Activated CD8-positive, alpha-beta memory T cell treated with anti-CD3 and anti-CD28 coated beads, Interleukin-2, amount 50 U/mL, for 1 hour (primary cell): Measurements from ENCODE around the gene MAZ.
A peak's percentile ranks its signal among the peaks of the same experiment; 100 is the strongest.
"Not testable (repeated sequence)": the region's sequence is repeated elsewhere in the genome, so short reads cannot be mapped to it uniquely, and the experiment has no call there.

Source experiments
- DNase-seq: peaks from one replicate; pipeline ENCODE4 v3.0.0-alpha.2; 2020; ENCODE audit errors: extremely low read depth

The MAZ gene

DNA sequence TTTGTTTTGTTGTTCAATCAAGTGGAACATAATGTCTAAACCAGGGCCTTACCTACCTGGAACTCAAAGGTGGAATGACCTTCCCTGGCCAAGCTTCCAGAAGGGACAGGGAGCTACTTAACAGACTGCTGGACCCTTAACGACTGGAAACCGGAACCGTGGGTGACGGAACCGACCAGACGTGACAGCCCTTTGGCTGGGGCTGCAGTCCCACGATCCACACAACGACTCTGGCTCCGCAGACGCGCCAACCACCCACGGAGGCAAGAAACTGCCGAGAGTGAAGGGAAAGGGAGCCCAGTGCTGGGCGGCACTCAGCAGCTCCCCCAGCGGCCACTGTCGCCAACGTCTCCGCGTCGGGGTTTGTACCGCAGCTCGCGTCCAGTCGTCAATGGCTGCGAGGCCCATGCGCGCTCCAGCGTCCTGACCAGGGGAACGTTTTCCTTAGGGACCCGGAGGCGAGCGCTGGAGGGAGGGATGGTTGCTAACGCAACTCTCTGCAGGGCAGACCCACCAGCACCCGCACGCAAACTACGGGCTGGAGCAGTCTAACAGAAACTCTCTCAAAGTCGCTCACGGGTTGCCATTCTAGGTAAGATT is 21.3 kb upstream of the MAZ start:
- peak; percentile 43 for DNase-seq

DNA sequence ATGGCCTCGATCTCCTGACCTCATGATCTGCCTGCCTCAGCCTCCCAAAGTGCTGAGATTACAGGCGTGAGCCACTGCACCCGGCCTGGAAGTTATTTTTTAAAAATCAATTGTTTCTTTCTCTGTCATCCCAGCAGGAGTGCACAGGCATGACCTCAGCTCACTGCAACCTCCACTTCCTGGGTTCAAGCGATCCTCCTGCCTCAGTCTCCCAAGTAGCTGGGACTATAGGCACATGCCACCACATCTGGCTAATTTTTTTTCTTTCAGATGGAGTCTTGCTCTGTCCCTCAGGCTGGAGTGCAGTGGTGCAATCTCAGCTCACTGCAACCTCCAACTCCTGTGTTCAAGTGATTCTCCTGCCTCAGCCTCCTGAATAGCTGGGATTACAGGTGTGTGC is 19.2 kb upstream of the MAZ start:
- DNase-seq = not testable (repeated sequence)

DNA sequence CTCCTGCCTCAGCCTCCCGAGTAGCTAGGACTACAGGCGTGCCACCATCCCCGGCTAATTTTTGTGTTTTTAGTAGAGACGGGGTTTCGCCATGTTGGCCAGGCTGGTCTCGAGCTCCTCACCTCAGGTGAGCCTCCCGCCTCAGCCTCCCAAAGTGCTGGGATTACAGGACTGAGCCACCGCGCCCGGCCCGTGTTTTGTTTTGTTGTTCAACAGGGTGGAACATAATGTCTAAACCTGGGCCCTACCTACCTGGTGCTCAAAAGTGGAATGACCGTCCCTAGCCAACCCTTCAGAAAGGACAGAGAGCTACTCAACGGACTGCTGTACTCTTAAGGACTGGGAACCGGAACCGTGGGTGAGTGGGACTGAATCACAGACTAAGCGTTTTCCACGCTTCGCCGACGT is 16.6 kb upstream of the MAZ start:
- DNase-seq = no peak

DNA sequence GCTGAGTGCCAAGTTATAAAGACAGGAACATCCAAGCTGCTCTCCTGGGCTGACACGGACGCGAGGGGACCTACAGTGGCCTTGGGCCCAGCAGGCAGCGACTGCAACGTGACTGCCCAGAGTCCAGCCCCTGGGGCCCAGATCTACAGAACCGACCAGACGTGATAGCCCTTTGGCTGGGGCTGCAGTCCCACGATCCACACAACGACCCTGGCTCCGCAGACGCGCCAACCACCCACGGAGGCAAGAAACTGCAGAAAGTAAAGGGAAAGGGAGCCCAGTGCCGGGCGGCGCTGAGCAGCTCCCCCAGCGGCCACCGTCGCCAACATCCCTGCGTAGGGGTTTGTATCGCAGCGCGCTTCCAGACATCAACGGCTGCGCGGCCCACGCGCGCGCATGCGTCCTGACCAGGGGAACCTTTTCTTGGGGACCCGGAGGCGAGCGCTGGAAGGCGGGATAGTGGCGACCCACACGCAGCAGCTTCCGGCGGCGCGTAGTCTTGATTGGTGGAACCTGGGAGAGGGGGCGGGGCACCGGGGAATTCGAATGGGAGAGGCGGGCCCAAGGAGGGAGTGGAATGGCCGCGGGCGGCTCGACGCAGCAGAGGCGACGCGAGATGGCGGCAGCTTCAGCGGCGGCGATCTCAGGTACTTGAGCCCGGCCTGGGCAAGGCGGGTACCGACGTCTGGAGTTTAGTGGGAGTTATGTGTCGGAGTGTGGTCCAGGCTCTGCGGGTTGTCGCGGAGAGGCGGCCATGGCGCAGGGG is 16.0 kb upstream of the MAZ start, which contains the start of gene KIF22:
Gene KIF22 (plus strand): TSS at position 569 of the 766 bp plus-strand sequence. CDS start 9 bp downstream, at position 578.
- DNase-seq = peak; percentile 99

DNA sequence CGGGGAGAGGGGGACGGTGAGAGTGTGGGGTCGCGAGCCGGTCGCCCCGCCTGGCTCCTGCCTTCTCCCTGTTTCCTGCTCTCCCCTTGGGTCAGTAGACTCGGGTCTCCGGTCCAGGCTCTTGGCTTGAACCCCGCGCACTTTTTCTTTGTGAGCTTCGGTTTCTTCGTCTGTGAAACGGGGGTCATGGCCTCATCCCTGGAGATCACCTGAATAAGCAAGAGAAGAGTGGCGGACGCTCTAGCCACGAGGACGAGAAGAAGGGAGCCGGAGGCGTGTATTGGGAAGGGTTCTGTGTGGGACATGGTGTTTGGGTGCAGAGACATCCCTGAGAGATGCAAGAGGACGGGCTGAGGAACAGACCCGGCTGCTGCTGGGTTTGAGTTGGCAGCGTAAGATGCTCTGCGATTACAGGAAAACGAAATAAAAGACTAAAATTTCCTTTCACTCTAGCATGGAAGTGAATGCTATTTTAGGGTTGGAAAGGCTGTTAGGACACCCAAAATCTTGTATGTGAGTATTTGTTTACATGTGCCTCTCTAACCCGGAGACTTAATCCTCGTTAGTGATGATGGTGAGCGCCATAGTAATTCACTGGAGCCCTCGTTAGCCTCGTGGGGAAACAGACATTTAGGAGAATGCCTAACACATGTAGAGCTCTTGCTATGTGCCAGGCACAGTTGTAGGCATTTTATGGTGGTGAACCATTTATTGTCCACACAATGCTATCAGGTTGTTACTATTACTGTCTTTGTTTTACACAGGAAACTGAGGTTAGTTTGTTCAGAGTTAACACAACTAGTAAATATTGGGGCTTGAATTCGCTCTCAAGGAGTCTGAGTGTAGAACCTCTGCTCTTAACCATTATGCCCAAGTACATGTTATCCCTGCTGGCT is 15.1 kb upstream of the MAZ start:
- DNase-seq = no peak

DNA sequence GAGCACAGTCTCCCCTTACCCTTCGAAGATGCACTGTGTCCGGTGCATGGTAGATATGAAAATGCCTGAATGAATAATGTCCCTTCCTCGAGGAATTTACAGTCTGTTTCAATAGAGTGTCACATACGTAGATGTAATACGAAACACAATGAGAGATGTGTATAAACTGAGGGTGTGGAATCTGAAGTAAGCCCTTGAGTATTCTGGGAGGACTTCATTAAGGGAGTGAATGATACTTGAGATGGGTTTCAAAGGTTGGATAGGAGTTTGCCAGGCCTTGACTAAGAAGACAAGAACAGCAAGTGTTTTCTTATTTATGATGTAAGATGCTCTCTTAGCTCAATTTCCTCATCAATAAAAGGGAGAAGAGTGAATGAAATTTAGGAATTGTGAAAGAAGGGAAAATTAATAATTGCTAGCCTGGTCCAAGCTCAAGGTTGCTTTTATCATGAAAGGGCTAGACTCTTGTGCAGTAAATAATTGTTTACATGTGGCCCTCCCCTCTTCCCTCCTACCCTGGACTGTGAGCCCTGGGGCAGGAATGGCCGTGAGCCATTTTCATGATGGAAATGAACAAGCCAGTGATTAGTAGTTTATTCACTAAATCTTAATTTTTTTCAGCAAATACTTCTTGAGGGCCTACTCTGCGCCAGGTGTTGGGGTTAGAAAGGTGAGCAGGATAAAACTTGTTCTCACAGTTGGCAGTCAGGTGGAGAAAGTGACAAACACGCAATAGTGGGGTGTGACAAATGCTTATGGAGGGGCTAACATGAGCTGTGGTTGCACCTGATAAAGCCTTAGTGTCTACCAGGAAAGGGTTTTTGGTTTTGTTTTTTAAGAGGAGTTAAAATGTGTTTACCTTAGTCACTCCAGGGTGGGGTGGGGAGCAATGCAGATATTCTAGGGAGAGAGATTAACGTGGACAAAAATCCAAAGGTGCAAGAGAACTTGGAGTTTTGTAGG is 14.2 kb upstream of the MAZ start:
- no peak for DNase-seq

DNA sequence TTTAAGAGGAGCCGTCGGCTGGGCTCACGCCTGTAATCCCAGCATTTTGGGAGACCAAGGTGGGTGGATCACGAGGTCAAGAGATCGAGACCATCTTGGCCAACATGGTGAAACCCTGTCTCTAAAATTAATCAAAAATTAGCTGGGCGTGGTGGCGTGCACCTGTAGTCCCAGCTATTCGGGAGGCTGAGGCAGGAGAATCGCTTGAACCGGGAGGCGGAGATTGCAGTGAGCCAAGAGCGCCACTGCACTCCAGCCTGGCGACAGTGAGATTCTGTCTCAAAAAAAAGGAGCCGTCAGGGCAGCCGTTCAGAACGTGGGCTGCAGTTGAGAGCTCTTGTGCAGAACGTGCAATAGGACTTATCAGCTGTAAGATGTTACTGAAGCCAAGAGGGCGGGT is 13.2 kb upstream of the MAZ start:
- DNase-seq = not testable (repeated sequence)

DNA sequence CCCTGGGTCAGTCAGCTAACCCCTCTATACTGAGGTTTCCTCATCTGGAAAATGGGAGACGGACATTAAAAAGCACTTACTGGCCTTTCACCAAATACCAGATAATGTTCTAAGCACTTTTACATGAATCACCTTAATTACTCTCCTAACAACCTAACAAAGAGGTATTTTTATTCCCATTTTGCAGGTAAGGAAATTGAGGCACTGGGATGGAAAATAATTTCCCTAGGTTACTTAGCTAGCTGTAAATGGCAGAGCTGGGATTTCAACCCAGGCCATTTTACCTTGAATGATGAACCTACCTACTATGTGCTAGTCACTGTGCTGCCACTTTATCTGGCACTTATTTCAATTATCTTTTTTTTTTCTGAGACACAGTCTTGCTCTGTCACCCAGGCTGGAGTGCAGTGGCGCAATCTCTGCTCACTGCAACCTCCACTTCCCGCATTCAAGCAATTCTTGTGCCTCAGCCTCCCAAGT is 12.1 kb upstream of the MAZ start:
- no peak for DNase-seq

DNA sequence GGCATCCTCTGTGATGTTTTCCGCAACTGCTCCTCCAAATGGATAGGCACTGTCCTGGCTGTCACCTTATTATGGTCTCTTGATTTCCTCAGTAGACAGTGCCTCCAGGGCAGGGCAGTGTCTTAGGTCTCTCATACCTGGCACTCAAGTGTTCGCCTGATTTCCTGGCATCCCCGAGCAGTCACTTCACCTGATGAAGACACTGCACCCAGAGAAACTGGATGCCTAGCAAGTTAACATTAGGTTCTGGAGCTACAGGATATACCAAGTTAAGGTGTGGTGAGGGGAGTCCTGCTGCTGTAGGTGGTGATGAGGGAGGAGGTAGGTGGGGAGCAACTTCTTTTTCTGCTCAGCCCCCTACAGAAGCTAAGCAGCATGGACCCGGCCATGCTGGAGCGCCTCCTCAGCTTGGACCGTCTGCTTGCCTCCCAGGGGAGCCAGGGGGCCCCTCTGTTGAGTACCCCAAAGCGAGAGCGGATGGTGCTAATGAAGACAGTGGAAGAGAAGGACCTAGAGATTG is 3.9 kb upstream of the MAZ start:
- no peak for DNase-seq

DNA sequence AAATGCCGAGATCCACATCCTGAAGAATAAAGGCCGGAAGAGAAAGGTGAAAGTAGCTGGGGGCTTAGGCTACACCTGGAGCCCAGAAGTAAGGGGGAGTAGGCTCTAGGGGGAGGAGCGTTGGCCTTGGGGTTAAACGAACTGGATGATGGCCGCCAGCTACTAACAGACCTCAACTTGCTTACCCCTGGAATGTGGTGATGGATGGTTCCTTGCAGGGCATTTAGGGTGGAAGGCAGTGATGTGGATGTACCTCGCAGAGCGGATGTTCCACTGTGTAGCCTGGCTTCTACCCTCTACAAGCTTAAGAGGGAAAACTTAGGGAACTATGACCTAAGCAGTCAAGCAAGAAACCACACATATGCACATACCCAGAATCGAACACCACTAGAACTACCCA is 2.3 kb upstream of the MAZ start:
- DNase-seq = no peak

DNA sequence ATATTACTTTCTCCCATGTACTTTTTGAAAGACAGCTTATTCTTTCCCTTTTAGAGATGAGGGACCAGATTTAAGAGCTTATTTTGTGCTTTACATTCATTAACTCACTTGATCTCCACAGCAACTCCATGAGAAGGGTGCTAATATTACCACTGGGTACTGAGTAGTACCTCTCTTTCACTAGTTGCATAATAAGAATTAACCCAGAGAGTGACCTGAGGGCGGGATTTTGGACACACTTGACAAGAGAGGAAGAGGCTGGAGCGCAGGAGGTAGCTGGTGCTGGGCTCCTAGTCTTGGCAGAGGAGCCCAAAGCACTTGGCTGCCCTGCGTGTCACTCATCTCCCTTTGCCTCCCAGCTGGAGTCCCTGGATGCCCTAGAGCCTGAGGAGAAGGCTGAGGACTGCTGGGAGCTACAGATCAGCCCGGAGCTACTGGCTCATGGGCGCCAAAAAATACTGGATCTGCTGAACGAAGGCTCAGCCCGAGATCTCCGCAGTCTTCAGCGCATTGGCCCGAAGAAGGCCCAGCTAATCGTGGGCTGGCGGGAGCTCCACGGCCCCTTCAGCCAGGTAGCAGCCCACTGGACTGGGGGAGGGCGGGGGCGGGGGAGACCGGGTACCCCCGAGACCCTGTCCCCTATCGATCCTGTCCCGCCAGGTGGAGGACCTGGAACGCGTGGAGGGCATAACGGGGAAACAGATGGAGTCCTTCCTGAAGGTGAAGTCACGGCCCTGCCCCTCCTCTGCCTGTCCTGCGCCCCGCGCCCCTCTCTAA is 1.7 kb upstream of the MAZ start:
- no peak for DNase-seq

DNA sequence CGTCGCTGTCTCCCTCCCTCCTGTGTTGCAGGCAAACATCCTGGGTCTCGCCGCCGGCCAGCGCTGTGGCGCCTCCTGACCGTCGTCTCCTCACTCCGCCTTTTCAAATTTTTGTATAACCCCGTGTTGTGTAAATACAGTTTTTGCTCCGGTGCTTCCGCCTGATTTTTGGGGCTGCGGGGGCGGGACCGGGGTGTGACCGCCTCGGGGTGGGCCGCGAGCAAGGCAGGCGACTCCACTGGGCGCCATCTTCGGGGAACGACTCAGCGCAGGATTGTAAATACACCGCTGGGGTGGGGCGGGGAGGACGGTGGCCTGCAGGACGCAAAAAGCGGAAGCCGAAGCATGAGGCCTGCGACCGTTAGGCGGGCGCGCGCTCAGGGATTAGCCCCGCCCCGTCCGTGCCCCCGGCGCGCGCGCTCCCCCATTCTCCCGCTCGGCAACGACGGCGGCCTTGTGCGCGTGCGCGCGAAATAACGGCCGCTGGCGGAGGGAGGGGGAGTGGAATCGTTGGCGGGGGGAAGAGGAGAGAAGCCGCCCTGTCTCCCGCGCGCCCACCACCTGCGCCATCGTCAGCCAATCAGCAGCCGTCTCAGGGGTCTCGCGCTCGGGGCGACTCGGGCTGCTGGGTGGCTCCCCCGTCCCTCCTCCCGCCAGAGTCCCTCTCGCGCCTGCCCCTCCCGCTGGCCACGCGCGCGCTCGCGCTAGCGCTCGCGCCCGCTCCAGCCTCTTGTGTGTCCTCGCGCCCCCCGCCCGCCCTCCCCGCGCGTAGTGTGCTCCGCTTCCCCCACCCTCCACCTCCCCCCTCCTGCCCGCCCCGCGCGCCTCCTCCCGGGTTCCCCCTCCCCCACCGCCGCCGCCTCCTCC is 864 bp upstream of the MAZ start:
- DNase-seq = peak; percentile 95

DNA sequence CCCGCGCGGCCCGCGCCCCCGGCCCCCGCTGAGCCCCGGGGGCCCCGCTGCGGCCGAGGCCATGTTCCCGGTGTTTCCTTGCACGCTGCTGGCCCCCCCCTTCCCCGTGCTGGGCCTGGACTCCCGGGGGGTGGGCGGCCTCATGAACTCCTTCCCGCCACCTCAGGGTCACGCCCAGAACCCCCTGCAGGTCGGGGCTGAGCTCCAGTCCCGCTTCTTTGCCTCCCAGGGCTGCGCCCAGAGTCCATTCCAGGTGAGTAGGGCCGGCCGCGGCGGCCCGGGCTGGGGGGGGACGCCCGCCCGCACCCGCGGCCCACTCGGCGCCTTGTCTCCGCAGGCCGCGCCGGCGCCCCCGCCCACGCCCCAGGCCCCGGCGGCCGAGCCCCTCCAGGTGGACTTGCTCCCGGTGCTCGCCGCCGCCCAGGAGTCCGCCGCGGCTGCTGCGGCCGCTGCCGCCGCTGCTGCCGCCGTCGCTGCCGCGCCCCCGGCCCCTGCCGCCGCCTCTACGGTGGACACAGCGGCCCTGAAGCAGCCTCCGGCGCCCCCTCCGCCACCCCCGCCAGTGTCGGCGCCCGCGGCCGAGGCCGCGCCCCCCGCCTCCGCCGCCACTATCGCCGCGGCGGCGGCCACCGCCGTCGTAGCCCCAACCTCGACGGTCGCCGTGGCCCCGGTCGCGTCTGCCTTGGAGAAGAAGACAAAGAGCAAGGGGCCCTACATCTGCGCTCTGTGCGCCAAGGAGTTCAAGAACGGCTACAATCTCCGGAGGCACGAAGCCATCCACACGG is 504 bp downstream of the MAZ start:
- no peak for DNase-seq

DNA sequence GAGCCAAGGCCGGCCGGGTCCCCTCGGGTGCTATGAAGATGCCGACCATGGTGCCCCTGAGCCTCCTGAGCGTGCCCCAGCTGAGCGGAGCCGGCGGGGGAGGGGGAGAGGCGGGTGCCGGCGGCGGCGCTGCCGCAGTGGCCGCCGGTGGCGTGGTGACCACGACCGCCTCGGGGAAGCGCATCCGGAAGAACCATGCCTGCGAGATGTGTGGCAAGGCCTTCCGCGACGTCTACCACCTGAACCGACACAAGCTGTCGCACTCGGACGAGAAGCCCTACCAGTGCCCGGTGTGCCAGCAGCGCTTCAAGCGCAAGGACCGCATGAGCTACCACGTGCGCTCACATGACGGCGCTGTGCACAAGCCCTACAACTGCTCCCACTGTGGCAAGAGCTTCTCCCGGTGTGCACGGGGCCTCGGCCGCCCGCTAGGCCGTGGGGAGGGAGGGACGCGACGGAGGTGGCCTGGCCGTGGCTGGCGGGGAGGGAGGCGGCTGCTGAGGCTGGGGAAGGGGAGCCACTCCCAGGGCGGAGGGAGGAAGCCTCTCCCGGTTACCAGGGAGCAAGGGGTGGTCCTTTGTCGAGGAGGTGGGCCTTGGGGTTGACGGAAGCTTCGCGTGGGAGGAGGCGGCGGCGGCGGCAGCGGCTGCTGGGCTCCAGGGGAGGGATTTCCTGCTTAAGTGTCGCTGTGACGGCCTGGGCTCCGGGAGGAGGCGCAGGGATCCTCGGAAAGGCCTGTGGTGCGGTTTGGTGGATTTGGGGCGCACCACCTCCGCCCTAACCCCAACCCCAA is 1.3 kb downstream of the MAZ start:
- peak; percentile 78 for DNase-seq

DNA sequence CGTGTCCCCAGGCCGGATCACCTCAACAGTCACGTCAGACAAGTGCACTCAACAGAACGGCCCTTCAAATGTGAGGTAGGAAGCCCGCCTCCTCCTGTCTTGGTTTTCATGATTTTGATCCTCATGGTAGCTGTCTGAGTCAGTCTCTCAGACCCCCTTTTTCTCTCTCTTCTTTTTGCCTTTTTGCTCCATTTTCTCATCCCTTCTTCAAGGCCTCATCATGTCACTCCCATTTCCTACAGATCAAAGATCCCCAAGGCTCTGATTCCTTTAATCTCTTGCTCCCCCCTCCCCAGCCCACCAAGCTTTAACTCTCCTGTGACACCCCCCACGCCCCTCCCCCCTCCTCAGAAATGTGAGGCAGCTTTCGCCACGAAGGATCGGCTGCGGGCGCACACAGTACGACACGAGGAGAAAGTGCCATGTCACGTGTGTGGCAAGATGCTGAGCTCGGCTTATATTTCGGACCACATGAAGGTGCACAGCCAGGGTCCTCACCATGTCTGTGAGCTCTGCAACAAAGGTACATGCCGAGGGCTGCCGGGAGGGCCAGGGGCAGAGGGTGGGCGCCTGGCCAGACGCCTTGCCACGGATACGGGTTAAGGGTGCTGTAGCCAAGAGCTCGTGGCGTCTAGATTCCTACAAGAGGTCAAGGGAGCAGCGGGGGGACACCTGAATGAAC is 2.0 kb downstream of the MAZ start:
- no peak for DNase-seq

DNA sequence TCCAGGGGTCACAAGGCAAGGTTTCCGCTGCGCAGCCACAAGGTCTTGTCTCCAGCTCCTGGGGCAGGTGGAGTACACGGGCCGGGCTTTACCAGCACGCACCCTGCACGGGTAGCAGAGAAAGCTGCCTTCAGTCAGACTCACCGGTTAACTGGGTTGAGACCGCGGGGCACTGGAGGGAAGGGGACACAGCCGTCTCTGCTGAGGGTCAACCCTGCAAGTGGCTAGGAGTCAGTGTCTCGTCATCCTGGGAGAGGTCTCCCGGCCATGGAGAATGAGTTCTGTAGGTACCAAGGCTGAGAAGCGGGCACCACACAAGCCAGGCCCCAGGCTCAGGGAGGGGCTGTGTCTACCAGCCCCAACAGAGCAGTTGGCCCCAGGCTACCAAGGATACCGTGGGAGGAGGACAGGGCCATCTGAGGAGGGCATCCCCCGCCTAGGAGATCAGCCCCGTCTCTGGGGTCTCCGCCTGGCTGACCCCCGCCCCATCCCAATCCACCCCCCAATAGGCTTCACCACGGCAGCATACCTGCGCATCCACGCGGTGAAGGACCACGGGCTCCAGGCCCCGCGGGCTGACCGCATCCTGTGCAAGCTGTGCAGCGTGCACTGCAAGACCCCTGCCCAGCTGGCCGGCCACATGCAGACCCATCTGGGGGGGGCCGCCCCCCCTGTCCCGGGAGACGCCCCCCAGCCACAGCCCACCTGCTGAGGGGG is 2.9 kb downstream of the MAZ start:
- DNase-seq = no peak
